ENCODE results near the gene PPP1CA. TPM values are rescaled to one million over a fixed set of nuclear protein-coding genes. Genes with fewer than 3 reads are reported as not detected.
A peak's percentile ranks its signal among the peaks of the same experiment; 100 is the strongest.

The PPP1CA gene
- total and polyA plus RNA-seq, 4 donors, result 62.4 to 92.9 (median 75.9) TPM

DNA sequence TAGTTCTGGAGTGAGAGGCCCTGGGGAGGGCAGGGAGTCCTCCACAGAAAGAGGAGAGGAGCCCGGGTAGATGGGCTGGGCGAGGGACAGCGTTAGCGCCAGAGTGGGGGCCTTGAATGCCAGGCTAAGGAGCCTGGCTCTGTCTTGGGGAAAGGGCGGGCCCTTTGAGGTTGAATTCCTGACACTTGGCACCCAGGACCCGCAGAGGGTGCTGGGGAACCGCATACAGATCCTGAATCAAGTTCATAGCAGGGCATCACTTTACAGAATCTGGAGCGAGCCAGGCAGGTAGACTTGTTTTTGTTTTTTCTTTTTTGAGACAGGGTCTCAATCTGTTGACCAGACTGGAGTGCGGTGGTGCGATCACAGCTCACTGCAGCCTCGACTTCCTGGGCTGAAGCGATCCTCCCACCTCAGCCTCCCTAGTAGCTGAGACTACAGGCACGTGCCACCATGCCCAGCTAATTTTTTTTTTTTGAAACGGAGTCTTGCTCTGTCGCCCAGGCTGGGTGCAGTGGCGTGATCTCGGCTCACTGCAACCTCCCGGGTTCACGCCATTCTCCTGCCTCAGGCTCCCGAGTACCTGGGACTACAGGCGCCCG is 19.9 kb upstream of the PPP1CA start (continued):
- TF ChIP-seq, protein P1, sequence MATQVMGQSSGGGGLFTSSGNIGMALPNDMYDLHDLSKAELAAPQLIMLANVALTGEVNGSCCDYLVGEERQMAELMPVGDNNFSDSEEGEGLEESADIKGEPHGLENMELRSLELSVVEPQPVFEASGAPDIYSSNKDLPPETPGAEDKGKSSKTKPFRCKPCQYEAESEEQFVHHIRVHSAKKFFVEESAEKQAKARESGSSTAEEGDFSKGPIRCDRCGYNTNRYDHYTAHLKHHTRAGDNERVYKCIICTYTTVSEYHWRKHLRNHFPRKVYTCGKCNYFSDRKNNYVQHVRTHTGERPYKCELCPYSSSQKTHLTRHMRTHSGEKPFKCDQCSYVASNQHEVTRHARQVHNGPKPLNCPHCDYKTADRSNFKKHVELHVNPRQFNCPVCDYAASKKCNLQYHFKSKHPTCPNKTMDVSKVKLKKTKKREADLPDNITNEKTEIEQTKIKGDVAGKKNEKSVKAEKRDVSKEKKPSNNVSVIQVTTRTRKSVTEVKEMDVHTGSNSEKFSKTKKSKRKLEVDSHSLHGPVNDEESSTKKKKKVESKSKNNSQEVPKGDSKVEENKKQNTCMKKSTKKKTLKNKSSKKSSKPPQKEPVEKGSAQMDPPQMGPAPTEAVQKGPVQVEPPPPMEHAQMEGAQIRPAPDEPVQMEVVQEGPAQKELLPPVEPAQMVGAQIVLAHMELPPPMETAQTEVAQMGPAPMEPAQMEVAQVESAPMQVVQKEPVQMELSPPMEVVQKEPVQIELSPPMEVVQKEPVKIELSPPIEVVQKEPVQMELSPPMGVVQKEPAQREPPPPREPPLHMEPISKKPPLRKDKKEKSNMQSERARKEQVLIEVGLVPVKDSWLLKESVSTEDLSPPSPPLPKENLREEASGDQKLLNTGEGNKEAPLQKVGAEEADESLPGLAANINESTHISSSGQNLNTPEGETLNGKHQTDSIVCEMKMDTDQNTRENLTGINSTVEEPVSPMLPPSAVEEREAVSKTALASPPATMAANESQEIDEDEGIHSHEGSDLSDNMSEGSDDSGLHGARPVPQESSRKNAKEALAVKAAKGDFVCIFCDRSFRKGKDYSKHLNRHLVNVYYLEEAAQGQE (IDR thresholded peaks at IDR 0.05), result no peak
- no peak for TF ChIP-seq NR2F2 (IDR thresholded peaks at IDR 0.05)
- no peak for TF ChIP-seq HNF4A (conservative IDR thresholded peaks at IDR 0.05)
- TF ChIP-seq FOXA1 (IDR thresholded peaks at IDR 0.05), result no peak
- TF ChIP-seq YY1 (IDR thresholded peaks at IDR 0.05), result no peak
- no peak for TF ChIP-seq JUND (IDR thresholded peaks at IDR 0.05)

DNA sequence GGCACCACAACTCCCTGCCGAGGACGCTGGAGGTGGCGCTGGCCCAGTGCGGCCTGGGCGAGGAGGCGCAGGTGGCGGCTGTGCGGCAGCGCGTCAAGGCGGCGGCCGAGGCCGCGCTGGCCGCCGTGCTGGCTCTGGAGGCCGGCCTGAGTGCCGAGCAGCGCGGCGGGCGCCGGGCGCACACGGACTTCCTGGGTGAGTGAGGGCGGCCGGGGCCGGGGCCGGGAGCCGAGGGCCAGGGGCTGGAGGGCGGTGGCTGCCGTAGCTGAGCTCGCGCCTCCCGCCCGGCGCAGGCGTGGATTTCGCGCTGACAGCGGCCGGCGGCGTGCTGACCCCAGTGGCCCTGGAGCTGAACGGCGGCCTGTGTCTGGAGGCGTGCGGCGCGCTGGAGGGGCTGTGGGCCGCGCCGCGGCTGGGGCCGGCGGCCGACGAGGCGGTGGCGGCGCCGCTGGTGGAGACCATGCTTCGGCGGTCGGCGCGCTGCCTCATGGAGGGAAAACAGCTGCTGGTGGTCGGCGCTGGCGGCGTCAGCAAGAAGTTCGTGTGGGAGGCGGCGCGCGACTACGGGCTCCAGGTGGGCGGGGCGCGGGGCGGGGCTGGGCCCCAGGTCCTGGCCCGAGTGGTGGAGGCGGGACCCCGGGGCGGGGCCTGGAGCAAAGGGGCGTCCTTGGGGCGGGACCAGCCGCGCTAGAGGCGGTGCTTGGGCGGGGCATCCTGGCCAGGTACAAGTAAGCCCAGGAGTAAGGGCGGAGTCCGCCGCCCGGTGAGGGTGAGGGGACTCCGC is 19.2 kb upstream of the PPP1CA start:
- H3K4me3 ChIP-seq (ENCODE audit: low read depth in 1 of 3, low read length in 3 of 3), result peak overlapping the region; percentile 26 to 76 (median 58)
- H3K4me1 ChIP-seq (ENCODE audit: control insufficient read depth in 4 of 4, insufficient read depth in 4 of 4, low read length in 3 of 4), result peaks cover 19 to 34% (median 26%) of the 10 kb centered on the region in 4 donors
- no peaks in the 10 kb centered on the region for H3K36me3 ChIP-seq (ENCODE audit: control insufficient read depth in 4 of 4, insufficient read depth in 3 of 4, low read depth in 1 of 4, low read length in 3 of 4)
- DNase-seq (ENCODE audit: low spot score), result peak; percentile 100
- peak overlapping the region; percentile 92 to 94 for H3K27ac ChIP-seq (ENCODE audit: low read depth in 1 of 2, low read length in 2 of 2)
- no peaks in the 10 kb centered on the region for H3K27me3 ChIP-seq (ENCODE audit: control insufficient read depth in 4 of 4, insufficient read depth in 4 of 4, low read length in 3 of 4)
- no peaks in the 10 kb centered on the region for H3K9me3 ChIP-seq (ENCODE audit: control insufficient read depth in 4 of 4, low read length in 3 of 4)
- peak overlapping the region in 1 of 2 donors; percentile 39 for H3K9ac ChIP-seq (ENCODE audit: low read depth in 1 of 2, low read length in 2 of 2)
- TF ChIP-seq NR2F2 (IDR thresholded peaks at IDR 0.05) (no peak), RAD21 (IDR thresholded peaks at IDR 0.05) (peak in 1 of 2 donors; percentile 3), SP1 (IDR thresholded peaks at IDR 0.05) (peak; percentile 46), FOXA1 (IDR thresholded peaks at IDR 0.05) (peak; percentile 26)
- under 1% methylated on average over 97 of the region's 97 CpGs for WGBS

DNA sequence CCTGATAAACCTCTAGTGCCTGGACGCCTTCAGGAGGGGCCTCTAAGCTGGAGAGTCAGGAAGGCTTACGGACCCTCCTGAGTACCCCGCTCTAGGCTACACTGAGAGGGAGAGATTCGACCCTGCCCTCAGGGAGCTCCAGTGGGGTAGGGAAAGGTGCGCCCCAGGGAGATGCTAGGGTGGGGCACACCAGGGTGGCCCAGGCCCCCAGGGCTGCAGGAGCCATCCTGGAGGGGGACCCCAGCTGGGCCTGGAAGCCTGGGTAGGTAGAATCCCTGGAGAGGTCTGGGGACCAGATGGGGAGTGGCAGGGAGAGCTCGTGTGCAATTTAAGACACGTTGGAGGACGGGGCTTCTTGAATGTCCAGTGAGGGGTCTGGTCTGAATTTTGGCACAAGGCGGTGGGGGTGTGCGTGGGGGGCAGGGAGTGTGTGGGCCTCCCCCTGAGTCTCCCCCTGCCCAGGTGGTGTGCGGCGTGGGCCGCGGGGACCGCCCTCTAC is 18.5 kb upstream of the PPP1CA start:
- no peak for DNase-seq (ENCODE audit: low spot score)
- Histone ChIP-seq H3K27ac (ENCODE audit: low read depth in 1 of 2, low read length in 2 of 2) (peak overlapping the region; percentile 92 to 94), H3K9ac (ENCODE audit: low read depth in 1 of 2, low read length in 2 of 2) (peak overlapping the region in 1 of 2 donors; percentile 39), H3K27me3 (ENCODE audit: control insufficient read depth in 4 of 4, insufficient read depth in 4 of 4, low read length in 3 of 4) (no peaks in the 10 kb centered on the region), H3K4me3 (ENCODE audit: low read depth in 1 of 3, low read length in 3 of 3) (peak overlapping the region in 2 of 3 donors; percentile 58 to 76), H3K4me1 (ENCODE audit: control insufficient read depth in 4 of 4, insufficient read depth in 4 of 4, low read length in 3 of 4) (peaks cover 21 to 34% (median 27%) of the 10 kb centered on the region in 4 donors), H3K36me3 (ENCODE audit: control insufficient read depth in 4 of 4, insufficient read depth in 3 of 4, low read depth in 1 of 4, low read length in 3 of 4) (no peaks in the 10 kb centered on the region), H3K9me3 (ENCODE audit: control insufficient read depth in 4 of 4, low read length in 3 of 4) (no peaks in the 10 kb centered on the region)
- 38% methylated on average over 15 of the region's 15 CpGs for WGBS
- TF ChIP-seq, protein P2, sequence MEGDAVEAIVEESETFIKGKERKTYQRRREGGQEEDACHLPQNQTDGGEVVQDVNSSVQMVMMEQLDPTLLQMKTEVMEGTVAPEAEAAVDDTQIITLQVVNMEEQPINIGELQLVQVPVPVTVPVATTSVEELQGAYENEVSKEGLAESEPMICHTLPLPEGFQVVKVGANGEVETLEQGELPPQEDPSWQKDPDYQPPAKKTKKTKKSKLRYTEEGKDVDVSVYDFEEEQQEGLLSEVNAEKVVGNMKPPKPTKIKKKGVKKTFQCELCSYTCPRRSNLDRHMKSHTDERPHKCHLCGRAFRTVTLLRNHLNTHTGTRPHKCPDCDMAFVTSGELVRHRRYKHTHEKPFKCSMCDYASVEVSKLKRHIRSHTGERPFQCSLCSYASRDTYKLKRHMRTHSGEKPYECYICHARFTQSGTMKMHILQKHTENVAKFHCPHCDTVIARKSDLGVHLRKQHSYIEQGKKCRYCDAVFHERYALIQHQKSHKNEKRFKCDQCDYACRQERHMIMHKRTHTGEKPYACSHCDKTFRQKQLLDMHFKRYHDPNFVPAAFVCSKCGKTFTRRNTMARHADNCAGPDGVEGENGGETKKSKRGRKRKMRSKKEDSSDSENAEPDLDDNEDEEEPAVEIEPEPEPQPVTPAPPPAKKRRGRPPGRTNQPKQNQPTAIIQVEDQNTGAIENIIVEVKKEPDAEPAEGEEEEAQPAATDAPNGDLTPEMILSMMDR (IDR thresholded peaks at IDR 0.05; ENCODE audit: low read depth, low read length, missing input control), result no peak
- TF ChIP-seq, protein P3, sequence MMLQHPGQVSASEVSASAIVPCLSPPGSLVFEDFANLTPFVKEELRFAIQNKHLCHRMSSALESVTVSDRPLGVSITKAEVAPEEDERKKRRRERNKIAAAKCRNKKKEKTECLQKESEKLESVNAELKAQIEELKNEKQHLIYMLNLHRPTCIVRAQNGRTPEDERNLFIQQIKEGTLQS (IDR thresholded peaks at IDR 0.05), result no peak
- no peak for TF ChIP-seq HNF4G (IDR thresholded peaks at IDR 0.05)
- no peak for TF ChIP-seq RXRA (IDR thresholded peaks at IDR 0.05)
- TF ChIP-seq EGR1 (IDR thresholded peaks at IDR 0.05; ENCODE audit: low read depth in 2 of 2), result no peak
- TF ChIP-seq GABPA (IDR thresholded peaks at IDR 0.05 in 1 of 2, conservative IDR thresholded peaks at IDR 0.05 in 1 of 2), result no peak
- no peak for TF ChIP-seq FOXA2 (IDR thresholded peaks at IDR 0.05)
- TF ChIP-seq, protein P1 (IDR thresholded peaks at IDR 0.05), result no peak
- TF ChIP-seq, protein P4, sequence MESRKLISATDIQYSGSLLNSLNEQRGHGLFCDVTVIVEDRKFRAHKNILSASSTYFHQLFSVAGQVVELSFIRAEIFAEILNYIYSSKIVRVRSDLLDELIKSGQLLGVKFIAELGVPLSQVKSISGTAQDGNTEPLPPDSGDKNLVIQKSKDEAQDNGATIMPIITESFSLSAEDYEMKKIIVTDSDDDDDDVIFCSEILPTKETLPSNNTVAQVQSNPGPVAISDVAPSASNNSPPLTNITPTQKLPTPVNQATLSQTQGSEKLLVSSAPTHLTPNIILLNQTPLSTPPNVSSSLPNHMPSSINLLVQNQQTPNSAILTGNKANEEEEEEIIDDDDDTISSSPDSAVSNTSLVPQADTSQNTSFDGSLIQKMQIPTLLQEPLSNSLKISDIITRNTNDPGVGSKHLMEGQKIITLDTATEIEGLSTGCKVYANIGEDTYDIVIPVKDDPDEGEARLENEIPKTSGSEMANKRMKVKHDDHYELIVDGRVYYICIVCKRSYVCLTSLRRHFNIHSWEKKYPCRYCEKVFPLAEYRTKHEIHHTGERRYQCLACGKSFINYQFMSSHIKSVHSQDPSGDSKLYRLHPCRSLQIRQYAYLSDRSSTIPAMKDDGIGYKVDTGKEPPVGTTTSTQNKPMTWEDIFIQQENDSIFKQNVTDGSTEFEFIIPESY (IDR thresholded peaks at IDR 0.05), result no peak
- TF ChIP-seq, protein P5, sequence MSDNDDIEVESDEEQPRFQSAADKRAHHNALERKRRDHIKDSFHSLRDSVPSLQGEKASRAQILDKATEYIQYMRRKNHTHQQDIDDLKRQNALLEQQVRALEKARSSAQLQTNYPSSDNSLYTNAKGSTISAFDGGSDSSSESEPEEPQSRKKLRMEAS (IDR thresholded peaks at IDR 0.05), result no peak
- no peak for TF ChIP-seq FOXA1 (IDR thresholded peaks at IDR 0.05)
- TF ChIP-seq JUND (IDR thresholded peaks at IDR 0.05), result no peak
- TF ChIP-seq YY1 (IDR thresholded peaks at IDR 0.05), result no peak

All from liver (tissue), 9 donors.